Mesodermal cell (in vitro differentiated cells): ENCODE measurements around the gene KRT79.

Source experiments
- H3K27ac ChIP-seq: 2 replicates; pipeline ENCODE4 v1.7.0; 2013; ENCODE audit warnings: mild to moderate bottlenecking, low read depth, low read length, moderate library complexity; ENCODE audit not compliant: severe bottlenecking
- H3K36me3 ChIP-seq: 2 replicates; pipeline ENCODE4 v1.7.1; 2013; ENCODE audit warnings: mild to moderate bottlenecking, low read length, moderate library complexity; ENCODE audit not compliant: control insufficient read depth, insufficient read depth
- H3K4me1 ChIP-seq: one replicate; pipeline ENCODE4 v1.7.1; 2013; ENCODE audit warnings: mild to moderate bottlenecking, low read length; ENCODE audit not compliant: insufficient read depth, control insufficient read depth, poor library complexity, severe bottlenecking
- H3K4me3 ChIP-seq: 2 replicates; pipeline ENCODE4 v1.7.0; 2013; ENCODE audit warnings: low read length, control low read depth, mild to moderate bottlenecking; ENCODE audit not compliant: insufficient read depth, poor library complexity, severe bottlenecking; ENCODE audit errors: extremely low read depth
- H3K9me3 ChIP-seq: 2 replicates; pipeline ENCODE4 v1.7.1; 2013; ENCODE audit warnings: mild to moderate bottlenecking, low read length, moderate library complexity; ENCODE audit not compliant: control insufficient read depth
- WGBS, 2 experiments: methylation state at CpG; one replicate each; pipeline ENCODE4 v1.1.5; 2013; ENCODE audit warnings: missing lambda C conversion rate in 2 of 2; ENCODE audit not compliant: insufficient coverage in 2 of 2; 5-methylcytosine and 5-hydroxymethylcytosine counted together

KRT79 gene

DNA sequence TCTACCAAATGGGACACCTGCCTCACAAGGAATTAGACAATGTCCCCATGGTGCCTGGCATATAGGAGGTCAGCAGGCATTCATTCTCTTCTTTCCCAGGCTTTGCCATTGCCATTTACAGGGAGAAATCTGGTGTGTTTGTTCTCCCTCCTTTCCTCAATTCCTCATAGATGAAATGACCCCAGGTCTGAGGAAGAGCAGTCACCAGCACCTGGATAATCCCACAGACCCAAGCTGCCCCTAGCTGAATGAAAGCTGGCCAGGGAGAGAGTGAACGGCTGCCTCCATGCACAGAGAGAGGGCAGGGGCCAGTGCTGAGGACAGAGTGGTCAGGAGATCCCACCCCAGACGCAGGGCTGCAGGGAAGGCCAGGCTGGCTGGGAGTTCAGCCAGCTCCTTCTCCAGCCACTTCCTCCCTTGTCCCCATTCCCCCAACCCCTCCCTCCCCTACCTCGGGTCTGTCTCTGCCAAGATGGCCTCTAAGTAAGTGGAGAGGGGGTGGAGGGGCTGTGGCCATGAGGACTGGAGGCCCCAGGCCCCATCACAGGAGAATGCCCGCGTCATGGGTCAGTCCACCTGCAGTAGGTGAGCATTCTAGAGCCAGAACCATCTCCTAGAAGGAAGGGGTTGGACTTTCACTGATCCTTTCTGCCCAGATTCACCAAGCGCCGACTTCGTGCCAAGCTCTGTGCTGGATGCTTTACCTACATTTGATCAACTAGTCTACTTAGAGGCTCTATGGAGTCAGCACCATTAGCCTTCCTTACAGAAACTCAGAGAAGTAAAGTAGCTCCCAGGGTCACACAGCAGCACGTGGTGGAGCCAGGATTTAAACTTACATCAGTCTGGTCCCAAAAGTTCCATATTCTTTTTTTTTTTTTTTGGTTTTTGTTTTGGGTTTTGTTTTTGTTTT is 18.2 kb downstream of the KRT79 start:
- Histone ChIP-seq H3K4me1 (no peaks in the 10 kb centered on the region), H3K4me3 (no peak overlapping the region), H3K27ac (no peak overlapping the region), H3K9me3 (no peaks in the 10 kb centered on the region), H3K36me3 (no peaks in the 10 kb centered on the region)
- WGBS, 2 experiments = 93 to 98% methylated on average over 5 to 6 of the region's 9 CpGs

DNA sequence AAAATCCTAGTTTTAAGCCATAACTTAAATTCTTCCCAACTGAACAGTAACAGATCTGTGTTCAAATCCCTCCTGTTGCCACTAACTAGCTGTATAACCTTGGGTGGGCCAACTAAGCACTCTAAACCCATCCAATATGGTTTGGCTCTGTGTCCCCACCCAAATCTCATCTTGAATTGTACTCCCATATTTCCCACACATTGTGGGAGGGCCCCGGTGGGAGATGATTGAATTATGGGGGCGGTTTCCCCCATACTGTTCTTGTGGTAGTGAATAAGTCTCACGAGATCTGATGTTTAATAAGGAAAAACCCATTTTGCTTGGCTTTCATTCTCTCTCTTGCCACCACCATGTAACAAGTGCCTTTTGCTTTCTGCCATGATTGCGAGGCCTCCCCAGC is 18.9 kb downstream of the KRT79 start:
- no peaks in the 10 kb centered on the region for H3K4me1 ChIP-seq
- WGBS, 2 experiments = 100% methylated on average over 1 of the region's 4 CpGs
- H3K9me3 ChIP-seq = no peaks in the 10 kb centered on the region
- H3K36me3 ChIP-seq = no peaks in the 10 kb centered on the region
- no peak overlapping the region for H3K4me3 ChIP-seq
- no peak overlapping the region for H3K27ac ChIP-seq

DNA sequence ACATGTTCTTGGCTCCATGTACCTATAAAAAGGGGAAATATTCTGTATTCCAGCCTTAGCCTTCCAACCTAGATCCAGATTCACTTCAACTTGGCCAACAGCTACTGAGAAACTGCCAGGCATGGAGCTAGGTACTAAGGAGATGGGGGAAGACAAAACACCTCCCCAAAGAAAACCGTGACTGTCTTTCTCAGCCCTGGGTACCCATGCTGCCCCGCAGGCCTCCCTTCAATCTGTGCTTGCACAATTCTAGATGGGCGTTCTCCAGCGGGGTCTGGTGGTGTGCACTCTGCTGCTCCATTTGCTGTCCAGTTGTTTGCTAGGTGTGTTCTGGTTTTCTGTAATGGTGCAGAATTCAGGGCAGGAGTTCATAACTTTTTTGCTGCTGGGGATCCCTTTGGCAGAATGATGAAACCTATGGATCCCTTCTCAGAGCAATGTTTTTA is 19.4 kb downstream of the KRT79 start:
- H3K27ac ChIP-seq = no peak overlapping the region
- no peak overlapping the region for H3K4me3 ChIP-seq
- H3K36me3 ChIP-seq = no peaks in the 10 kb centered on the region
- 95% methylated on average over 4 of the region's 4 CpGs; no CpG with 5 or more reads in 1 of the 2 experiments for WGBS, 2 experiments
- no peaks in the 10 kb centered on the region for H3K4me1 ChIP-seq
- H3K9me3 ChIP-seq = no peaks in the 10 kb centered on the region

- no peak within 1 kb of the TSS for H3K27ac ChIP-seq
- WGBS, 2 experiments = 91 to 93% methylated on average over 12 to 13 of the region's 15 CpGs
- H3K9me3 ChIP-seq = no peaks in the 10 kb centered on the region
- H3K36me3 ChIP-seq = no peaks in the 10 kb centered on the region
- no peaks in the 10 kb centered on the region for H3K4me1 ChIP-seq
- no peak within 1 kb of the TSS for H3K4me3 ChIP-seq
Observed at GRCh38 chr12:52813885-52814709, 20.0 kb downstream of the KRT79 start, which contains the start of gene KRT4. Gene KRT4 (minus strand): TSS chr12:52814116. CDS start chr12:52814058, 58 bp downstream.

DNA sequence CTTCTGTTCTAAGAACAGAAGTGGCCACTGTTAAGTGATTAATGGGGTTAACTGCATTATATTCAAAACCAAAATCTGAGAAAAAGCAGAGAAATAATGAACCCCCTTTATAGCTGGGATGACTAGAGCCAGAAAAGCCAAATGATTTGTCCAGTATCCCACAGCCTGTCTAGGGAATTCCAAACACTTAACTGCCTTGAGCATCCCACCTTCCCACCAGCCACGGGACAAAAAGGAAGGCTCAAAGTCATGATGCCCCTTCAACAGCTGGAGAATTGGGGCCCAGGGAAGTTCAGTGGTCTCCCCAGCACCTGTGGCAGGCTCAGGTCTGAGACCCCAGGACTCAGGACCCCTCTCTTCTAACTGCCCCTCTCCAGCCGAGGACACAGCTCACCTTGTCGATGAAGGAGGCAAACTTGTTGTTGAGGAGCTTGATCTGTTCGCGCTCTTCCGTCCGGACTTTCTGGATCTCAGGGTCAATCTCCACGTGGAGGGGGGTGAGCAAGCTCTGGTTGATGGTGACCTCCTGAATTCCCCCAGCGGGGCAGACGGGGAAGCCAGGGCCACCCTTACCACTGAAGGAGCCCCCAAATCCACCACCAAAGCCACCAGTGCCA is 20.8 kb downstream of the KRT79 start:
- Histone ChIP-seq H3K9me3 (no peaks in the 10 kb centered on the region), H3K4me1 (no peaks in the 10 kb centered on the region), H3K36me3 (no peaks in the 10 kb centered on the region), H3K4me3 (no peak overlapping the region), H3K27ac (no peak overlapping the region)
- WGBS, 2 experiments = 90% methylated on average over 2 to 10 of the region's 10 CpGs

GRCh38 chr12:52812749-52813148 is 21.4 kb downstream of the KRT79 start:
- Histone ChIP-seq H3K9me3 (no peaks in the 10 kb centered on the region), H3K4me1 (no peaks in the 10 kb centered on the region), H3K36me3 (no peaks in the 10 kb centered on the region), H3K4me3 (no peak overlapping the region), H3K27ac (no peak overlapping the region)
- WGBS, 2 experiments = 88 to 100% methylated on average over 1 to 3 of the region's 3 CpGs

GRCh38 chr12:52812073-52812400 is 22.1 kb downstream of the KRT79 start:
- Histone ChIP-seq H3K4me3 (no peak overlapping the region), H3K27ac (no peak overlapping the region), H3K9me3 (no peaks in the 10 kb centered on the region), H3K36me3 (no peaks in the 10 kb centered on the region), H3K4me1 (no peaks in the 10 kb centered on the region)
- 71 to 78% methylated on average over 3 of the region's 4 CpGs for WGBS, 2 experiments

GRCh38 chr12:52811191-52812072 is 22.7 kb downstream of the KRT79 start:
- Histone ChIP-seq H3K4me1 (no peaks in the 10 kb centered on the region), H3K9me3 (no peaks in the 10 kb centered on the region), H3K36me3 (no peaks in the 10 kb centered on the region), H3K4me3 (no peak overlapping the region), H3K27ac (no peak overlapping the region)
- WGBS, 2 experiments = 85 to 86% methylated on average over 6 to 8 of the region's 9 CpGs

GRCh38 chr12:52810554-52810953 is 23.6 kb downstream of the KRT79 start:
- H3K9me3 ChIP-seq = no peaks in the 10 kb centered on the region
- H3K27ac ChIP-seq = no peak overlapping the region
- H3K4me3 ChIP-seq = no peak overlapping the region
- H3K4me1 ChIP-seq = peaks cover 1% of the 10 kb centered on the region
- whole genome bisulfite sequencing, 2 experiments = 56 to 75% methylated on average over 4 of the region's 5 CpGs
- no peaks in the 10 kb centered on the region for H3K36me3 ChIP-seq

DNA sequence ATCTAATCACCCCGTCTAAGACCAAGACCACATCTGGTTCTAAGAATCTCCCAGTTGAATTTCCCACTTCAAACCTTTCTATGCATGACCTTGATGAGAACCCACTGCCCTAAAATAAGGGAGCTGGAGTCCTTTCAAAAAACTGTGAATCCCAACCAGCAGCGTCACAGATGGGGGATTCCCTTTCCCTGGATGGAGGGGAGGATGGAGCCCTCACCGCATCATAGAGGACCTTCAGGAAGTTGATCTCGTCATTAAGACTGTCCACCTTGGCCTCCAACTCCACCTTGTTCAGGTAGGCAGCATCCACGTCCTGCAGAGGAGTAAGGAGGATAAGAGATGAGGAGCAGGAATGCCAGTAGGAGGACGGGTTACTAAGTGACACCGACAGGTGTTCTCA is 24.9 kb downstream of the KRT79 start:
- Histone ChIP-seq H3K27ac (no peak overlapping the region), H3K4me1 (peaks cover 5% of the 10 kb centered on the region), H3K36me3 (no peaks in the 10 kb centered on the region), H3K4me3 (no peak overlapping the region), H3K9me3 (no peaks in the 10 kb centered on the region)
- 69 to 75% methylated on average over 3 of the region's 7 CpGs for WGBS, 2 experiments
